ENCODE measurements around the gene CHRDL2. TPM values are rescaled to one million over a fixed set of nuclear protein-coding genes. Genes with fewer than 3 reads are reported as not detected.
A peak's percentile ranks its signal among the peaks of the same experiment; 100 is the strongest.

Gene CHRDL2, protein sequence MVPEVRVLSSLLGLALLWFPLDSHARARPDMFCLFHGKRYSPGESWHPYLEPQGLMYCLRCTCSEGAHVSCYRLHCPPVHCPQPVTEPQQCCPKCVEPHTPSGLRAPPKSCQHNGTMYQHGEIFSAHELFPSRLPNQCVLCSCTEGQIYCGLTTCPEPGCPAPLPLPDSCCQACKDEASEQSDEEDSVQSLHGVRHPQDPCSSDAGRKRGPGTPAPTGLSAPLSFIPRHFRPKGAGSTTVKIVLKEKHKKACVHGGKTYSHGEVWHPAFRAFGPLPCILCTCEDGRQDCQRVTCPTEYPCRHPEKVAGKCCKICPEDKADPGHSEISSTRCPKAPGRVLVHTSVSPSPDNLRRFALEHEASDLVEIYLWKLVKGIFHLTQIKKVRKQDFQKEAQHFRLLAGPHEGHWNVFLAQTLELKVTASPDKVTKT
- not detected for total RNA-seq

- peak in 1 of 3 experiments; percentile 11 for TF ChIP-seq CTCF (IDR thresholded peaks at IDR 0.05)
- H3K27me3 ChIP-seq = peaks cover 4% of the 10 kb centered on the region
- no peaks in the 10 kb centered on the region for H3K36me3 ChIP-seq
- no peak for DNase-seq (ENCODE audit: low spot score in 2 of 2)
- H3K4me1 ChIP-seq = peaks cover 3 to 4% of the 10 kb centered on the region in 2 donors
- no peaks in the 10 kb centered on the region for H3K9me3 ChIP-seq
- no peak within 1 kb of the TSS for H3K27ac ChIP-seq
- H3K4me3 ChIP-seq = peak within 1 kb of the TSS; percentile 44 to 61
- intact Hi-C loops (cut with DNase I) = no loop called here
Observed at GRCh38 chr11:74731301-74732094, at the start of gene CHRDL2. Gene CHRDL2, minus strand, starts transcription at chr11:74731426. Its CDS starts 538 bp downstream, at chr11:74730888.

- Histone ChIP-seq H3K27me3 (no peaks in the 10 kb centered on the region), H3K4me1 (peaks cover 2 to 12% of the 10 kb centered on the region in 2 donors)
- intact Hi-C loops (cut with DNase I) = no loop called here
Observed at GRCh38 chr11:74780248-74781005, 49.2 kb upstream of the CHRDL2 start.

DNA sequence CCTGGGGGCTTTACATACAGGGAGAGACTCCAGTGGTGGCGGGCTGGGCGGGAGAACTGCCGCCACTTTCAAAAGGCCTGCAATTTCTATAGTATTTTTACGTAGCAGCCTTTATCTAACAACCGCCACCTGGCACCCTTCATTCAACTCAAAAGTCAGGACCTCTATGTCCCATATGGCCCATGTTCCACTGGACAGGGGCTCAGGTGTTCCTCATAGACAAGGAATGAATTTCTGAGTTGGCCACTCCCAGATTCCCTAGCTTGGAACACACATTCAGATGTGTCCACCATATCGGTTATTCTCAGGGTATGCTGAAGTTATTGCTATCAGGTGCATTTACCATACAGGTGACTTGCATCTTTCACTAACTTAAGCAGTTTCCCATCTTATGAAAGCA is 47.4 kb upstream of the CHRDL2 start:
- H3K4me1 ChIP-seq = peaks cover 0 to 7% of the 10 kb centered on the region in 2 donors
- H3K36me3 ChIP-seq = no peaks in the 10 kb centered on the region
- intact Hi-C loops (cut with DNase I) = no loop called here
- no peak for DNase-seq (ENCODE audit: low spot score in 2 of 2)
- H3K4me3 ChIP-seq = no peak overlapping the region
- no peak for TF ChIP-seq CTCF (IDR thresholded peaks at IDR 0.05)
- no peak overlapping the region for H3K27ac ChIP-seq
- no peaks in the 10 kb centered on the region for H3K9me3 ChIP-seq
- no peaks in the 10 kb centered on the region for H3K27me3 ChIP-seq

More at GRCh38 chr11:74780248-74781005, 49.2 kb upstream of the CHRDL2 start:
- no peak overlapping the region for H3K27ac ChIP-seq
- H3K9me3 ChIP-seq = no peaks in the 10 kb centered on the region
- no peak for TF ChIP-seq CTCF (IDR thresholded peaks at IDR 0.05)
- no peak overlapping the region for H3K4me3 ChIP-seq
- no peak for DNase-seq (ENCODE audit: low spot score in 2 of 2)
- H3K36me3 ChIP-seq = no peaks in the 10 kb centered on the region

DNA sequence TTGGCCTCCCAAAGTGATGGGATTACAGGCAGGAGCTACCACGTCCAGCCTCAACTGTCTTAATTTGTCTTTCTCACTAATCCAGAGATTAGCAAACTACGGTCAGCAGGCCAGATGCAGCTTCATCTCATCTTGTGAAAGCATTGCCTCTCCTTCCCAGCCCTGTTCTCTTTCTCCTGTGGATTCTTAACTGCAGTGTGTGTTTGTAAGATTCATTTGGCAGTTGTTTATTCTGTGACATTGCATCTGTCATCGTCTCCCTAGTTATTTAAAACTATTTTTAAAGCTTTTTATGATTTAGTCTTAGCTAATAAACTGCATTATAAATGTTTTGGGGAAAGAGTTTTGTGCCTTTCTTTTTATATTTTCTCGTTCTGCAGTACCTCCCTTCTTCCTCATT is 46.7 kb upstream of the CHRDL2 start:
- Histone ChIP-seq H3K9me3 (no peaks in the 10 kb centered on the region), H3K4me1 (peaks cover 0 to 7% of the 10 kb centered on the region in 2 donors), H3K36me3 (no peaks in the 10 kb centered on the region), H3K27me3 (no peaks in the 10 kb centered on the region), H3K27ac (no peak overlapping the region), H3K4me3 (no peak overlapping the region)
- intact Hi-C loops (cut with DNase I) = no loop called here
- no peak for DNase-seq (ENCODE audit: low spot score in 2 of 2)
- no peak for TF ChIP-seq CTCF (IDR thresholded peaks at IDR 0.05)

GRCh38 chr11:74777038-74777437 is 45.8 kb upstream of the CHRDL2 start:
- H3K27me3 ChIP-seq = no peaks in the 10 kb centered on the region
- no peak overlapping the region for H3K4me3 ChIP-seq
- DNase-seq (ENCODE audit: low spot score in 2 of 2) = no peak
- no peaks in the 10 kb centered on the region for H3K9me3 ChIP-seq
- no peak for TF ChIP-seq CTCF (IDR thresholded peaks at IDR 0.05)
- no peaks in the 10 kb centered on the region for H3K36me3 ChIP-seq
- H3K27ac ChIP-seq = no peak overlapping the region
- intact Hi-C loops (cut with DNase I) = no loop called here
- H3K4me1 ChIP-seq = peaks cover 0 to 7% of the 10 kb centered on the region in 2 donors
